Uterus (tissue), 4 donors: ENCODE measurements around the gene NR3C2. TPM values are rescaled to one million over a fixed set of nuclear protein-coding genes. Genes with fewer than 3 reads are reported as not detected.
A peak's percentile ranks its signal among the peaks of the same experiment; 100 is the strongest.

Experiments
- DNase-seq, 2 donors: peaks; one replicate each; pipeline ENCODE4 v3.0.0-alpha.2; 2019 to 2020
- H3K27ac ChIP-seq, 2 donors: fragments of 200-600 bp; sonication (generic); 1 replicate in 1 of 2; 2 replicates in 1 of 2; pipeline ENCODE4 v1.5.1; 2016 to 2018
- H3K27me3 ChIP-seq, 2 donors: fragments of 200-600 bp; sonication (generic); one replicate each; pipeline ENCODE4 v1.5.1; 2018 to 2019; ENCODE audit warnings: control low read depth in 1 of 2
- H3K36me3 ChIP-seq, 2 donors: fragments of 200-600 bp; sonication (generic); one replicate each; pipeline ENCODE4 v1.5.1; 2019; ENCODE audit warnings: control low read depth in 1 of 2
- H3K4me1 ChIP-seq, 2 donors: fragments of 200-600 bp; sonication (generic); one replicate each; pipeline ENCODE4 v1.5.1; 2018 to 2019; ENCODE audit warnings: control low read depth in 1 of 2
- H3K4me3 ChIP-seq, 2 donors: fragments of 200-600 bp; sonication (generic); 1 replicate in 1 of 2; 2 replicates in 1 of 2; pipeline ENCODE4 v1.5.1; 2018 to 2019; ENCODE audit warnings: mild to moderate bottlenecking in 1 of 2
- H3K9me3 ChIP-seq, 2 donors: fragments of 200-600 bp; sonication (generic); one replicate each; pipeline ENCODE4 v1.5.1; 2019; ENCODE audit warnings: control low read depth in 1 of 2
- CTCF ChIP-seq, 4 experiments: fragments of 200-600 bp in 2 of 4; fragments of 450-650 bp in 2 of 4; sonication (generic) in 2 of 4; IDR thresholded peaks; one replicate each; pipeline ENCODE4 v1.5.1; 2016 to 2019; ENCODE audit warnings: antibody characterized with exemption in 4 of 4, mild to moderate bottlenecking in 2 of 4, moderate library complexity in 1 of 4
- POLR2A ChIP-seq, 2 donors: fragments of 450-650 bp; IDR thresholded peaks; one replicate each; pipeline ENCODE4 v1.6.1; 2016; ENCODE audit warnings: antibody characterized with exemption in 2 of 2, mild to moderate bottlenecking in 1 of 2, moderate library complexity in 1 of 2
- intact Hi-C: fragments of 100-400 bp; cut with DNase I; formaldehyde crosslinking; loops from one replicate; pipeline ENCODE4 v1.15.1; 2023; ENCODE audit warnings: low total_unique reads
- total RNA-seq, 4 donors: library from RNA; depleted of rRNA in 3 of 4; stranded (reverse); fragments of >200 nt in 3 of 4; gene quantifications; one replicate each; pipeline versions ENCODE4 v1.1.0 to v1.2.4, GENCODE V29; 2014 to 2023
- donor health status: DM: yes; HTN: yes; CAD: no.

NR3C2 gene
- total RNA-seq, 4 donors from 2014 or later, result 10.0 to 46.7 (median 12.5) TPM

GRCh38 chr4:148380291-148380690 is 61.9 kb downstream of the NR3C2 start:
- H3K36me3 ChIP-seq, result no peaks in the 10 kb centered on the region
- H3K4me1 ChIP-seq, result no peaks in the 10 kb centered on the region
- no peak for DNase-seq
- no peak overlapping the region for H3K4me3 ChIP-seq
- no peak overlapping the region for H3K27ac ChIP-seq
- no peaks in the 10 kb centered on the region for H3K27me3 ChIP-seq
- no peak for TF ChIP-seq CTCF (IDR thresholded peaks at IDR 0.05)
- TF ChIP-seq POLR2A (IDR thresholded peaks at IDR 0.05), result no peak
- H3K9me3 ChIP-seq, result no peaks in the 10 kb centered on the region
- intact Hi-C loops, result no loop called here

GRCh38 chr4:148376151-148376550 is 66.1 kb downstream of the NR3C2 start:
- Histone ChIP-seq H3K4me3 (no peak overlapping the region), H3K27ac (no peak overlapping the region), H3K27me3 (no peaks in the 10 kb centered on the region), H3K36me3 (no peaks in the 10 kb centered on the region), H3K4me1 (no peaks in the 10 kb centered on the region), H3K9me3 (no peaks in the 10 kb centered on the region)
- TF ChIP-seq CTCF (IDR thresholded peaks at IDR 0.05) (no peak), POLR2A (IDR thresholded peaks at IDR 0.05) (no peak)
- DNase-seq, result peak in 1 of 2 donors; percentile 22
- intact Hi-C loops, result no loop called here

GRCh38 chr4:148375584-148375983 is 66.6 kb downstream of the NR3C2 start:
- Histone ChIP-seq H3K27ac (no peak overlapping the region), H3K4me3 (no peak overlapping the region), H3K36me3 (no peaks in the 10 kb centered on the region), H3K4me1 (no peaks in the 10 kb centered on the region), H3K27me3 (no peaks in the 10 kb centered on the region), H3K9me3 (no peaks in the 10 kb centered on the region)
- DNase-seq, result no peak
- intact Hi-C loops, result no loop called here
- TF ChIP-seq POLR2A (IDR thresholded peaks at IDR 0.05) (no peak), CTCF (IDR thresholded peaks at IDR 0.05) (no peak)

GRCh38 chr4:148373093-148373492 is 69.1 kb downstream of the NR3C2 start:
- H3K27ac ChIP-seq, result no peak overlapping the region
- no peak for TF ChIP-seq CTCF (IDR thresholded peaks at IDR 0.05)
- no peak for TF ChIP-seq POLR2A (IDR thresholded peaks at IDR 0.05)
- intact Hi-C loops, result no loop called here

GRCh38 chr4:148369919-148370318 is 72.3 kb downstream of the NR3C2 start:
- Histone ChIP-seq H3K4me3 (no peak overlapping the region), H3K36me3 (no peaks in the 10 kb centered on the region)
- TF ChIP-seq POLR2A (IDR thresholded peaks at IDR 0.05), result no peak
- TF ChIP-seq CTCF (IDR thresholded peaks at IDR 0.05), result no peak

More at GRCh38 chr4:148373093-148373492, 69.1 kb downstream of the NR3C2 start:
- H3K4me1 ChIP-seq, result no peaks in the 10 kb centered on the region
- H3K9me3 ChIP-seq, result no peaks in the 10 kb centered on the region
- DNase-seq, result no peak
- H3K4me3 ChIP-seq, result no peak overlapping the region
- H3K36me3 ChIP-seq, result no peaks in the 10 kb centered on the region
- H3K27me3 ChIP-seq, result no peaks in the 10 kb centered on the region

More at GRCh38 chr4:148369919-148370318, 72.3 kb downstream of the NR3C2 start:
- intact Hi-C loops, result no loop called here
- Histone ChIP-seq H3K27me3 (no peaks in the 10 kb centered on the region), H3K27ac (no peak overlapping the region), H3K9me3 (no peaks in the 10 kb centered on the region), H3K4me1 (no peaks in the 10 kb centered on the region)
- DNase-seq, result no peak
